DOHH2 (cell line): Measurements from ENCODE around the gene NTRK1.

Experiments
- CTCF ChIP-seq: fragments of 200-600 bp; sonication (generic); IDR thresholded peaks from one replicate; pipeline ENCODE4 v1.5.1; 2014; ENCODE audit warnings: antibody characterized with exemption, mild to moderate bottlenecking, low read depth, low read length; ENCODE audit not compliant: poor library complexity, severe bottlenecking
- EZH2phosphoT487 ChIP-seq: fragments of 200-600 bp; sonication (generic); IDR thresholded peaks from 2 replicates; pipeline ENCODE4 v1.6.1; 2017; ENCODE audit warnings: borderline replicate concordance, mild to moderate bottlenecking, antibody characterized with exemption, low read length, moderate library complexity, mixed read lengths

- TF ChIP-seq CTCF (no peak), EZH2phosphoT487 (no peak)
These were observed 27.1 kb upstream of the NTRK1 start for GRCh38 chr1:156833603-156834002.
